H9 (cell line): ENCODE data around the gene C1QA. TPM values are rescaled to one million over a fixed set of nuclear protein-coding genes. Genes with fewer than 3 reads are reported as not detected.

ENCODE experiments used
- DNase-seq: peaks from one replicate; pipeline ENCODE4 v3.0.0-alpha.2; 2017
- H2AFZ ChIP-seq: one replicate; pipeline ENCODE4 v1.6.1; 2013; ENCODE audit warnings: mild to moderate bottlenecking, low read length, control low read depth, moderate library complexity
- H2AK5ac ChIP-seq: 2 replicates; pipeline ENCODE4 v1.6.1; 2013; ENCODE audit warnings: low read length, control low read depth, mixed read lengths; ENCODE audit not compliant: insufficient read length
- H2BK120ac ChIP-seq: one replicate; pipeline ENCODE4 v1.6.1; 2013; ENCODE audit warnings: low read depth, mild to moderate bottlenecking, low read length, control low read depth, inconsistent platforms; ENCODE audit not compliant: poor library complexity, severe bottlenecking
- H2BK12ac ChIP-seq: 2 replicates; pipeline ENCODE4 v1.6.1; 2013; ENCODE audit warnings: low read length, control low read depth, mixed read lengths, low read depth; ENCODE audit not compliant: insufficient read length
- H2BK15ac ChIP-seq: 2 replicates; pipeline ENCODE4 v1.6.1; 2013; ENCODE audit warnings: low read depth, low read length, control low read depth
- H2BK20ac ChIP-seq: one replicate; pipeline ENCODE4 v1.6.1; 2013; ENCODE audit warnings: low read depth, mild to moderate bottlenecking, low read length, control low read depth, inconsistent platforms; ENCODE audit not compliant: poor library complexity, severe bottlenecking
- H2BK5ac ChIP-seq: 2 replicates; pipeline ENCODE4 v1.6.1; 2013; ENCODE audit warnings: low read length, control low read depth, mixed read lengths; ENCODE audit not compliant: insufficient read length
- H3K14ac ChIP-seq: 2 replicates; pipeline ENCODE4 v1.6.1; 2013; ENCODE audit warnings: low read length, control low read depth; ENCODE audit not compliant: insufficient read depth
- H3K18ac ChIP-seq: 2 replicates; pipeline ENCODE4 v1.6.1; 2013; ENCODE audit warnings: low read depth, mild to moderate bottlenecking, mixed read lengths, low read length, control low read depth; ENCODE audit not compliant: insufficient read length
- H3K23ac ChIP-seq: 2 replicates; pipeline ENCODE4 v1.6.1; 2013; ENCODE audit warnings: low read length, control low read depth, mixed read lengths, low read depth; ENCODE audit not compliant: insufficient read length
- H3K23me2 ChIP-seq: 2 replicates; pipeline ENCODE4 v1.6.1; 2013; ENCODE audit warnings: low read depth, mild to moderate bottlenecking, mixed read lengths, low read length, control low read depth; ENCODE audit not compliant: insufficient read length, poor library complexity, severe bottlenecking
- H3K27ac ChIP-seq: 2 replicates; pipeline ENCODE4 v1.5.1; 2013; ENCODE audit warnings: low read length, control low read depth, mixed read lengths, low read depth; ENCODE audit not compliant: insufficient read length
- H3K27me3 ChIP-seq: 2 replicates; pipeline ENCODE4 v1.6.1; 2013; ENCODE audit warnings: low read length, control low read depth, inconsistent platforms; ENCODE audit not compliant: insufficient read depth
- H3K4ac ChIP-seq: 2 replicates; pipeline ENCODE4 v1.6.1; 2013; ENCODE audit warnings: low read depth, mild to moderate bottlenecking, control low read depth, inconsistent platforms, low read length, moderate library complexity
- H3K4me1 ChIP-seq: 2 replicates; pipeline ENCODE4 v1.6.1; 2013; ENCODE audit warnings: low read length, control low read depth, inconsistent platforms; ENCODE audit not compliant: insufficient read depth
- H3K4me2 ChIP-seq: 2 replicates; pipeline ENCODE4 v1.6.1; 2013; ENCODE audit warnings: low read length, control low read depth, mixed read lengths; ENCODE audit not compliant: insufficient read length, insufficient read depth
- H3K56ac ChIP-seq: 2 replicates; pipeline ENCODE4 v1.6.1; 2013; ENCODE audit warnings: low read depth, mild to moderate bottlenecking, mixed read lengths, low read length, control low read depth; ENCODE audit not compliant: insufficient read length
- H3K79me1 ChIP-seq: 2 replicates; pipeline ENCODE4 v1.6.1; 2013; ENCODE audit warnings: low read depth, mild to moderate bottlenecking, moderate library complexity, low read length, control low read depth, inconsistent platforms; ENCODE audit not compliant: insufficient read depth, poor library complexity, severe bottlenecking
- H3K79me2 ChIP-seq: 2 replicates; pipeline ENCODE4 v1.6.1; 2013; ENCODE audit warnings: low read length, control low read depth, inconsistent platforms; ENCODE audit not compliant: insufficient read depth
- H3K9ac ChIP-seq: 2 replicates; pipeline ENCODE4 v1.6.1; 2013; ENCODE audit warnings: low read length, control low read depth, mixed read lengths; ENCODE audit not compliant: insufficient read length; ENCODE audit errors: extremely low read depth
- H3K9me3 ChIP-seq: one replicate; pipeline ENCODE4 v1.6.1; 2013; ENCODE audit warnings: low read depth, low read length, inconsistent platforms; ENCODE audit not compliant: control insufficient read depth
- H3T11ph ChIP-seq: one replicate; pipeline ENCODE4 v1.6.1; 2013; ENCODE audit warnings: mild to moderate bottlenecking, low read length, control low read depth, inconsistent platforms
- H4K20me1 ChIP-seq: one replicate; pipeline ENCODE4 v1.6.1; 2013; ENCODE audit not compliant: control insufficient read depth, insufficient read length, insufficient read depth
- H4K5ac ChIP-seq: 2 replicates; pipeline ENCODE4 v1.6.1; 2013; ENCODE audit warnings: low read depth, mild to moderate bottlenecking, mixed read lengths, low read length, control low read depth; ENCODE audit not compliant: insufficient read length
- H4K8ac ChIP-seq: replicated peaks from 2 replicates; pipeline ENCODE4 v1.6.1; 2013; ENCODE audit warnings: low read length, control low read depth, mixed read lengths, low read depth; ENCODE audit not compliant: insufficient read length
- H4K91ac ChIP-seq: 2 replicates; pipeline ENCODE4 v1.6.1; 2013; ENCODE audit warnings: low read depth, mild to moderate bottlenecking, moderate library complexity, mixed read lengths, low read length, control low read depth; ENCODE audit not compliant: insufficient read length
- H3K27ac Mint-ChIP-seq, 3 experiments: 2 replicates in 2 of 3; 3 replicates in 1 of 3; pipeline ENCODE4 v1.8.0; 2020 to 2021; ENCODE audit warnings: mixed read lengths in 3 of 3, mild to moderate bottlenecking in 1 of 3, moderate library complexity in 1 of 3
- H3K27me3 Mint-ChIP-seq: 2 replicates; pipeline ENCODE4 v1.8.0; 2021; ENCODE audit warnings: low read depth, mild to moderate bottlenecking, moderate library complexity, mixed read lengths
- H3K36me3 Mint-ChIP-seq, 3 experiments: 2 replicates in 2 of 3; 3 replicates in 1 of 3; pipeline ENCODE4 v1.8.0; 2020 to 2021; ENCODE audit warnings: low read depth in 3 of 3, mixed read lengths in 3 of 3; ENCODE audit not compliant: insufficient read depth in 1 of 3
- H3K4me1 Mint-ChIP-seq, 2 experiments: 2 replicates each; pipeline ENCODE4 v1.8.0; 2020; ENCODE audit warnings: mixed read lengths in 2 of 2
- H3K4me3 Mint-ChIP-seq, 2 experiments: 2 replicates in 1 of 2; 3 replicates in 1 of 2; pipeline ENCODE4 v1.8.0; 2020 to 2021; ENCODE audit warnings: mild to moderate bottlenecking in 2 of 2, mixed read lengths in 2 of 2, moderate library complexity in 1 of 2
- H3K9me3 Mint-ChIP-seq, 2 experiments: 2 replicates in 1 of 2; 3 replicates in 1 of 2; pipeline ENCODE4 v1.8.0; 2020; ENCODE audit warnings: mild to moderate bottlenecking in 2 of 2, mixed read lengths in 2 of 2, moderate library complexity in 1 of 2
- CTCF ChIP-seq: fragments of 200-600 bp; sonication (generic); conservative IDR thresholded peaks from 3 replicates; pipeline ENCODE4 v1.8.0; 2021; ENCODE audit warnings: antibody characterized with exemption, mild to moderate bottlenecking
- WGBS: extraction: QIAGEN DNeasy Blood & Tissue Kit; methylation state at CpG from one replicate; pipeline ENCODE4 v1.1.7; 2013; ENCODE audit warnings: missing lambda C conversion rate, low lambda C conversion rate, mixed read lengths; ENCODE audit not compliant: insufficient read length; ENCODE audit errors: extremely low coverage; 5-methylcytosine and 5-hydroxymethylcytosine counted together
- total RNA-seq: library from RNA; stranded (reverse); gene quantifications from 2 replicates; pipeline ENCODE4 v1.2.1, GENCODE V29; 2021

The C1QA gene
- total RNA-seq, 1 experiment from 2014 or later, result not detected

- Histone ChIP-seq H3K4ac (no peak overlapping the region), H2AFZ (no peak overlapping the region), H3K9ac (no peak overlapping the region), H3K4me1 (no peaks in the 10 kb centered on the region), H2BK12ac (no peak overlapping the region), H3K9me3 (no peaks in the 10 kb centered on the region), H4K91ac (no peak overlapping the region), H4K5ac (no peak overlapping the region), H3K27ac (no peak overlapping the region), H2BK5ac (no peak overlapping the region), H4K20me1 (no peaks in the 10 kb centered on the region), H3T11ph (no peak overlapping the region), H2BK15ac (no peak overlapping the region), H2BK20ac (no peak overlapping the region), H2AK5ac (no peak overlapping the region), H3K4me2 (no peak overlapping the region), H3K23me2 (no peaks in the 10 kb centered on the region), H3K23ac (no peak overlapping the region), H3K18ac (no peak overlapping the region), H3K79me2 (no peaks in the 10 kb centered on the region), H3K14ac (no peak overlapping the region), H3K56ac (no peak overlapping the region), H3K27me3 (no peaks in the 10 kb centered on the region), H3K79me1 (no peaks in the 10 kb centered on the region), H4K8ac (no peak overlapping the region), H2BK120ac (no peak overlapping the region)
- WGBS, result no CpG with 5 or more reads among the region's 7 CpGs
- Mint-ChIP-seq H3K4me1 (peaks cover 4 to 20% of the 10 kb centered on the region in 2 experiments), H3K27me3 (no peaks in the 10 kb centered on the region; the same call in none of the 2 replicates), H3K9me3 (no peaks in the 10 kb centered on the region), H3K4me3 (no peak overlapping the region), H3K27ac (no peak overlapping the region), H3K36me3 (no peaks in the 10 kb centered on the region)
- TF ChIP-seq CTCF, result no peak
- DNase-seq, result no peak
Measured at GRCh38 chr1:22587247-22587646, 49.2 kb upstream of the C1QA start.
